ENCODE measurements around the gene MSX1. TPM values are rescaled to one million over a fixed set of nuclear protein-coding genes. Genes with fewer than 3 reads are reported as not detected.
"Not testable (repeated sequence)": the region's sequence is repeated elsewhere in the genome, so short reads cannot be mapped to it uniquely, and the experiment has no call there.

Gene MSX1
- total and polyA plus RNA-seq, 11 donors, result 2.2 to 7.4 (median 4.2) TPM

DNA sequence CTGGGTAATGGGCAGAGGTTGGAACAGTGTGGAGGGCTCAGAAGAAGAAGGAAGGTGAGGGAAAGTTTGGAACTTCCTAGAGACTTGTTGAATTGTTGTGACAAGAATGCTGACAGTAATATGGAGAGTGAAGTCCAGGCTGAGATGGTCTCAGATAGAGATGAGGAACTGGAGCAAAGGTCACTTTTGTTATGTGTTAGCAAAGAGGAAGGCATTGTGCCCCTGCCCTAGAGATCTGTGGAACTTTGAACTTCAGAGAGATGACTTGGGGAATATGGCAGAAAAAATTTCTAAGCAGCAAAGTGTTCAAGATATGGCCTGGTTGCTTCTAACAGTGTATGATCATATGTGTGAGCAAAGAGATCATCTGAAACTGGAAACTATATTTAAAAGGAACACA lies 37.9 kb upstream of the MSX1 start:
- no peak for ATAC-seq
- no peak for TF ChIP-seq POLR2A (IDR thresholded peaks at IDR 0.05)
- TF ChIP-seq, protein P1, sequence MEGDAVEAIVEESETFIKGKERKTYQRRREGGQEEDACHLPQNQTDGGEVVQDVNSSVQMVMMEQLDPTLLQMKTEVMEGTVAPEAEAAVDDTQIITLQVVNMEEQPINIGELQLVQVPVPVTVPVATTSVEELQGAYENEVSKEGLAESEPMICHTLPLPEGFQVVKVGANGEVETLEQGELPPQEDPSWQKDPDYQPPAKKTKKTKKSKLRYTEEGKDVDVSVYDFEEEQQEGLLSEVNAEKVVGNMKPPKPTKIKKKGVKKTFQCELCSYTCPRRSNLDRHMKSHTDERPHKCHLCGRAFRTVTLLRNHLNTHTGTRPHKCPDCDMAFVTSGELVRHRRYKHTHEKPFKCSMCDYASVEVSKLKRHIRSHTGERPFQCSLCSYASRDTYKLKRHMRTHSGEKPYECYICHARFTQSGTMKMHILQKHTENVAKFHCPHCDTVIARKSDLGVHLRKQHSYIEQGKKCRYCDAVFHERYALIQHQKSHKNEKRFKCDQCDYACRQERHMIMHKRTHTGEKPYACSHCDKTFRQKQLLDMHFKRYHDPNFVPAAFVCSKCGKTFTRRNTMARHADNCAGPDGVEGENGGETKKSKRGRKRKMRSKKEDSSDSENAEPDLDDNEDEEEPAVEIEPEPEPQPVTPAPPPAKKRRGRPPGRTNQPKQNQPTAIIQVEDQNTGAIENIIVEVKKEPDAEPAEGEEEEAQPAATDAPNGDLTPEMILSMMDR (IDR thresholded peaks at IDR 0.05), result no peak
- intact Hi-C loops (cut with DNase I), result no loop called here

DNA sequence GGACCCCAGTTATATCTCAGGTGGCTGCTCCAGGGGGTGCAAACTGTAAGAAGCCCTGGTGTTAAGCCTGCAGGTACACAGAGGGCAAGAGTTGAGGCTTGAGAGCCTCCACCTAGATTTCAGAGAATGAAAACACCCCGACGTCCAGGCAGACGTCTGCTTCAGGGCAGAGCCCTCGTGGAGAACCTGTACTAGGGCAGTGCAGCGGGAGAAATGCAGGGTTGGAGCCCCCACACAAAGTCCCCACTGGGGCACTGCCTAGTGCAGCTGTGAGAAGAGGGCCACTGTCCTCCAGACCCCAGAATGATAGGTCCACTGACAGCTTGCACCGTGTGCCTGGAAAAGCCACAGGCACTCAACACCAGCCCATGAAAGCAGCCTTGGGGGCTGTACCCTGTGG lies 37.2 kb upstream of the MSX1 start:
- H3K4me1 ChIP-seq; H3K4me3 ChIP-seq; intact Hi-C loops (cut with DNase I); H3K27ac ChIP-seq; DNase-seq; H3K36me3 ChIP-seq; ATAC-seq; H3K27me3 ChIP-seq: not testable (repeated sequence)
- peaks cover 0 to 14% (median 0%) of the 10 kb centered on the region in 12 donors for H3K9me3 ChIP-seq
- WGBS, 4 donors, result 62 to 89% (median 79%) methylated on average over 4 to 6 of the region's 6 CpGs

More for the DNA sequence above, 37.9 kb upstream of the MSX1 start:
- Histone ChIP-seq H3K4me3 (no peak overlapping the region), H3K9me3 (peaks cover 0 to 18% (median 0%) of the 10 kb centered on the region in 12 donors), H3K27ac (no peak overlapping the region), H3K36me3 (no peaks in the 10 kb centered on the region), H3K27me3 (peaks cover 0 to 7% (median 0%) of the 10 kb centered on the region in 9 donors), H3K4me1 (no peaks in the 10 kb centered on the region)
- DNase-seq, result no peak

DNA sequence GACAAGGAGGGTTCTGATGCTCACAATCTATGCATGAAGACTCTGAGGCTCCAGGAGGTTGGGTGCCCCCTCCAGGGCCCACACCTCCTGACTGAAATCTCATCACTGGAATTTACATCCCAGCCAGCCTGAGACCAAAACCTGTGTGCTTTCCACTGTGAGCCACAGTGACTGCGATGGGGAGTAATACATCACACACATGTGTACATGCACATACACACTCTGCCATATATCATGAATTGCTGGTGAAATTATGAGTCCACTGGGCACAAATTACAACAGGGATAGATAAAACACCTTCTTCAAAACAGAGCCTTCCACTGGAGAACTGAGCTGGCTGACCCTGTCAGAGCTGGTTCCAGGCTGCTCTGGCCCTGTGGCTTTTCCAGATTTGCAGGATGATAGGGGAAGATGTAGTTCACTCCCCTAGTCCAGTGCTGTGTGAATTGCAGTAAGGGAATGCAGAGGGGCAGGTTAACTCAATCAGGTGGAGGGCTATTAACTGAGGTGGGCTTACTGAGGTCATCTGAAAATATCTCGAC lies 35.8 kb upstream of the MSX1 start:
- no peaks in the 10 kb centered on the region for H3K4me1 ChIP-seq
- no peaks in the 10 kb centered on the region for H3K36me3 ChIP-seq
- no peak for TF ChIP-seq POLR2A (IDR thresholded peaks at IDR 0.05)
- TF ChIP-seq, protein P1 (IDR thresholded peaks at IDR 0.05), result no peak
- H3K27me3 ChIP-seq, result no peaks in the 10 kb centered on the region
- intact Hi-C loops (cut with DNase I), result no loop called here
- H3K9me3 ChIP-seq, result peaks cover 0 to 11% (median 0%) of the 10 kb centered on the region in 12 donors
- DNase-seq (no peak), ATAC-seq (no peak)
- WGBS, 4 donors, result 29 to 86% (median 78%) methylated on average over 2 of the region's 2 CpGs
- H3K27ac ChIP-seq, result no peak overlapping the region
- no peak overlapping the region for H3K4me3 ChIP-seq

DNA sequence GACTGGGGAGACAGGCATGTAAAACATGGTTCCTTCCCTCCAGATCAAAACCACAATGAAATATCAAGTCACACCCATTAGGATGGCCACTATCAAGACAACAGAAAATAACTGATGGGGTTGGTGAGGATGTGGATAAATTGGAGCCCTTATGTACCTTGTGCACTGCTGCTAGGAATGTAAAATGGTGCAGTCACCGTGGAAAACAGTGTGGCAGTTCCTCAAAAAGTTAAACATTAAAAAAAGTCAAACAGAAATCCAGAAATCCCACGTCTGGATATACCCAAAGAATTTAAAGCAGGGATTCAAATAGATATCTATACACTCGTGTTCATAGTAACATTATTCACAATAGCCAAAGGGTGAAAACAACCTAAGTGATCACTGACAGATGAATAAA lies 35.2 kb upstream of the MSX1 start:
- peaks cover 0 to 1% (median 0%) of the 10 kb centered on the region in 9 donors for H3K27me3 ChIP-seq
- TF ChIP-seq, protein P1 (IDR thresholded peaks at IDR 0.05), result no peak
- no peak for TF ChIP-seq POLR2A (IDR thresholded peaks at IDR 0.05)
- H3K36me3 ChIP-seq, result no peaks in the 10 kb centered on the region
- no peak overlapping the region for H3K27ac ChIP-seq
- peaks cover 0 to 11% (median 0%) of the 10 kb centered on the region in 12 donors for H3K9me3 ChIP-seq
- H3K4me3 ChIP-seq, result no peak overlapping the region
- no peak for ATAC-seq
- intact Hi-C loops (cut with DNase I), result no loop called here
- no peaks in the 10 kb centered on the region for H3K4me1 ChIP-seq
- DNase-seq, result no peak
- WGBS, 4 donors, result 39 to 65% (median 53%) methylated on average over 3 of the region's 3 CpGs

DNA sequence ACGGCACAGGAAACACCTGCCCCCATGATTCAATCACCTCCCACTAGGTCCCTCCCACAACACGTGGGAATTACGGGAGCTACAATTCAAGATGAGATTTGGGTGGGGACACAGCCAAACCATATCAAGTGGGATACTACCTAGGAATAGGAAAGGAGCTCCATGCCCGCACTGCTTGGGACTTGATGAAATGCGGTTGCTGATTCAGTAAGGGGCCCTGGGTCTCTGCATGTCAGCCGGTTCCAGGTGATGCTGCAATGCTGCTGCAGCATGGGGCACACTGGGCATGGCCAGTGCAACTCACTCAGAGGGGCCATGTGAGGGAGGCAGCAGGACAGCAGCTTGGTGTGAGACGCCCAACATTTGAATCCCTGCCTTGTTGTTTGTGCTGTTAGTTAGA lies 34.0 kb upstream of the MSX1 start:
- ATAC-seq (no peak), DNase-seq (no peak)
- intact Hi-C loops (cut with DNase I), result no loop called here
- Histone ChIP-seq H3K27ac (no peak overlapping the region), H3K4me1 (no peaks in the 10 kb centered on the region), H3K4me3 (no peak overlapping the region), H3K27me3 (peaks cover 0 to 6% (median 0%) of the 10 kb centered on the region in 9 donors), H3K36me3 (no peaks in the 10 kb centered on the region), H3K9me3 (peaks cover 0 to 11% (median 0%) of the 10 kb centered on the region in 12 donors)
- TF ChIP-seq, protein P1 (IDR thresholded peaks at IDR 0.05), result no peak
- TF ChIP-seq POLR2A (IDR thresholded peaks at IDR 0.05), result no peak
- 74 to 83% (median 79%) methylated on average over 7 of the region's 7 CpGs for WGBS, 4 donors

Data from heart left ventricle (tissue), 16 donors.